A549 (cell line): ENCODE results near the gene TM4SF20. TPM values are rescaled to one million over a fixed set of nuclear protein-coding genes. Genes with fewer than 3 reads are reported as not detected.

Experiments used
- ATAC-seq, 2 experiments: fragments of 200-7000 bp in 1 of 2; fragments of >200 bp in 1 of 2; cut with Nextera tagmentation in 1 of 2; cut with Tn5 transposase in 1 of 2; 3 replicates each; pipeline versions ENCODE4 v1.8.0 to v1.9.1; 2018 to 2020; ENCODE audit warnings: mild to moderate bottlenecking in 1 of 2, moderate library complexity in 1 of 2
- CTCF ChIA-PET: fragments of 300-600 bp; sonication (Branson Sonifier 250); formaldehyde crosslinking; extraction: SDS; loops from one replicate; lab custom pipeline; 2021; ENCODE audit warnings: antibody characterized with exemption, inconsistent platforms; lab: Yijun Ruan, JAX
- POLR2A ChIA-PET: fragments of 350-600 bp; formaldehyde crosslinking; extraction: SDS; loops from one replicate; lab custom pipeline; 2021; ENCODE audit warnings: antibody characterized with exemption, inconsistent platforms; lab: Yijun Ruan, JAX
- DNase-seq, 2 experiments: peaks; one replicate each; pipeline versions ENCODE4 v3.0.0 to v3.0.0-alpha.2; 2011 to 2016; ENCODE audit warnings: low read depth in 1 of 2, low spot score in 1 of 2
- FAIRE-seq: peaks from 2 replicates; lab custom pipeline; 2011; peaks lifted over from hg19 to GRCh38; lab: Jason Lieb, UNC
- H3K27ac ChIP-seq, 2 experiments: fragments of >200 bp; sonication (Bioruptor Twin); formaldehyde crosslinking; 3 replicates each; pipeline ENCODE4 v1.5.1; 2016 to 2017
- H3K4me1 ChIP-seq: fragments of >200 bp; sonication (Bioruptor Twin); formaldehyde crosslinking; 3 replicates; pipeline ENCODE4 v1.6.1; 2016
- H3K4me2 ChIP-seq: fragments of >200 bp; sonication (Bioruptor Twin); formaldehyde crosslinking; 3 replicates; pipeline ENCODE4 v1.6.1; 2016
- H3K4me3 ChIP-seq: fragments of >200 bp; sonication (Bioruptor Twin); formaldehyde crosslinking; 3 replicates; pipeline ENCODE4 v1.5.1; 2016
- H3K9me3 ChIP-seq: fragments of >200 bp; sonication (Bioruptor Twin); formaldehyde crosslinking; 3 replicates; pipeline ENCODE4 v1.6.1; 2016
- BHLHE40 ChIP-seq: IDR thresholded peaks from 2 replicates; pipeline ENCODE4 v1.6.1; 2012; ENCODE audit warnings: low read depth, low read length, inconsistent platforms
- CBX8 ChIP-seq: fragments of 200-600 bp; sonication (generic); IDR thresholded peaks from 2 replicates; pipeline ENCODE4 v1.6.1; 2016
- CEBPB ChIP-seq, 2 experiments: fragments of >200 bp in 1 of 2; sonication (Bioruptor Twin) in 1 of 2; formaldehyde crosslinking in 1 of 2; IDR thresholded peaks; 2 replicates each; pipeline ENCODE4 v1.6.1; 2012 to 2016
- CHD4 ChIP-seq: fragments of 200-600 bp; sonication (generic); IDR thresholded peaks from 2 replicates; pipeline ENCODE4 v1.6.1; 2016; ENCODE audit warnings: antibody characterized with exemption, mild to moderate bottlenecking, borderline replicate concordance
- EHF ChIP-seq: fragments of 250-450 bp; sonication (Bioruptor Pico); IDR thresholded peaks from 2 replicates; pipeline ENCODE4 v1.5.0; 2020; ENCODE audit warnings: mild to moderate bottlenecking
- EP300 ChIP-seq, 2 experiments: fragments of >200 bp; sonication (Bioruptor Twin); formaldehyde crosslinking; IDR thresholded peaks; 2 replicates in 1 of 2; 3 replicates in 1 of 2; pipeline ENCODE4 v1.6.1; 2016 to 2017
- FOSL2 ChIP-seq, 2 experiments: fragments of 450-650 bp in 1 of 2; fragments of >200 bp in 1 of 2; sonication (Bioruptor Twin) in 1 of 2; formaldehyde crosslinking; IDR thresholded peaks; 2 replicates each; pipeline versions ENCODE4 v1.5.0 to v1.6.1; 2016 to 2020; ENCODE audit warnings: mild to moderate bottlenecking in 1 of 2, moderate library complexity in 1 of 2
- FOXS1 ChIP-seq: fragments of 250-450 bp; sonication (Bioruptor Pico); IDR thresholded peaks from 2 replicates; pipeline ENCODE4 v1.5.0; 2020; ENCODE audit warnings: mild to moderate bottlenecking, moderate library complexity
- HDAC2 ChIP-seq: fragments of 200-600 bp; sonication (generic); IDR thresholded peaks from 2 replicates; pipeline ENCODE4 v1.6.1; 2016
- HEYL ChIP-seq: fragments of 250-450 bp; sonication (Bioruptor Pico); IDR thresholded peaks from 2 replicates; pipeline ENCODE4 v1.8.0; 2021; ENCODE audit warnings: mild to moderate bottlenecking, moderate library complexity
- HOXA7 ChIP-seq: fragments of 250-450 bp; sonication (Bioruptor Pico); IDR thresholded peaks from 2 replicates; pipeline ENCODE4 v1.5.0; 2020; ENCODE audit warnings: mild to moderate bottlenecking, moderate library complexity
- HOXB13 ChIP-seq: fragments of 250-450 bp; sonication (Bioruptor Pico); IDR thresholded peaks from 2 replicates; pipeline ENCODE4 v1.5.0; 2020; ENCODE audit warnings: low read depth, mild to moderate bottlenecking, moderate library complexity
- HOXB5 ChIP-seq: fragments of 250-450 bp; sonication (Bioruptor Pico); IDR thresholded peaks from 2 replicates; pipeline ENCODE4 v1.5.0; 2020; ENCODE audit warnings: mild to moderate bottlenecking, moderate library complexity
- KDM5A ChIP-seq: fragments of 200-600 bp; sonication (generic); IDR thresholded peaks from 2 replicates; pipeline ENCODE4 v1.6.1; 2016; ENCODE audit warnings: antibody characterized with exemption, mild to moderate bottlenecking
- MAFK ChIP-seq: fragments of 450-650 bp; IDR thresholded peaks from 2 replicates; pipeline ENCODE4 v1.6.1; 2014; ENCODE audit not compliant: partially characterized antibody
- NPAS2 ChIP-seq: fragments of 250-450 bp; sonication (Bioruptor Pico); IDR thresholded peaks from 2 replicates; pipeline ENCODE4 v1.8.0; 2022; ENCODE audit warnings: mild to moderate bottlenecking, moderate library complexity, borderline replicate concordance
- POLR2A ChIP-seq: IDR thresholded peaks from 2 replicates; pipeline ENCODE4 v1.6.1; 2012; ENCODE audit warnings: mild to moderate bottlenecking, low read length
- POLR2AphosphoS2 ChIP-seq: conservative IDR thresholded peaks from 2 replicates; pipeline ENCODE4 v1.6.1; 2012; ENCODE audit warnings: low read length, improper control_type of control experiment, inconsistent platforms
- RARB ChIP-seq: fragments of 250-450 bp; sonication (Bioruptor Pico); IDR thresholded peaks from 2 replicates; pipeline ENCODE4 v1.8.0; 2021; ENCODE audit warnings: mild to moderate bottlenecking, moderate library complexity
- SMC3 ChIP-seq: fragments of >200 bp; sonication (Bioruptor Twin); formaldehyde crosslinking; IDR thresholded peaks from 3 replicates; pipeline ENCODE4 v1.6.1; 2018; ENCODE audit warnings: inconsistent platforms
- TP53 ChIP-seq: fragments of 250-450 bp; sonication (Bioruptor Pico); IDR thresholded peaks from 2 replicates; pipeline ENCODE4 v1.5.0; 2021; ENCODE audit warnings: mild to moderate bottlenecking, moderate library complexity
- ZNF302 ChIP-seq: fragments of 250-450 bp; sonication (Bioruptor Pico); IDR thresholded peaks from 2 replicates; pipeline ENCODE4 v1.9.0; 2021; ENCODE audit warnings: inconsistent platforms, mild to moderate bottlenecking, moderate library complexity
- ZSCAN20 ChIP-seq: fragments of 250-450 bp; sonication (Bioruptor Pico); IDR thresholded peaks from 2 replicates; pipeline ENCODE4 v1.8.0; 2022; ENCODE audit warnings: mild to moderate bottlenecking, moderate library complexity
- WGBS: methylation state at CpG from one replicate; pipeline ENCODE4 v1.1.6; 2017; ENCODE audit errors: missing lambda C conversion rate; 5-methylcytosine and 5-hydroxymethylcytosine counted together
- polyA plus RNA-seq, 4 experiments: library from polyadenylated mRNA; depleted of rRNA in 3 of 4; stranded (reverse); fragments of >200 nt; fragmentation: RNase III in 1 of 4; extraction: RNeasy Plus Mini Kit Qiagen cat#74134 plus additional on column Dnase treatment in 1 of 4; gene quantifications; 2 replicates in 3 of 4; 3 replicates in 1 of 4; pipeline ENCODE4 v1.2.3, GENCODE V29; 2011 to 2017
- TF ChIP-seq, protein P1 (sequence below): fragments of 250-450 bp; sonication (Bioruptor Pico); IDR thresholded peaks from 2 replicates; pipeline ENCODE4 v1.5.0; 2020; ENCODE audit warnings: low read depth, mild to moderate bottlenecking, moderate library complexity
- TF ChIP-seq, protein P2 (sequence below): IDR thresholded peaks from 2 replicates; pipeline ENCODE4 v1.6.1; 2012

Gene TM4SF20
- polyA plus RNA-seq, 2 of the 4 experiments (the other 2 are of a cell fraction) = 59.3 to 136 TPM

DNA sequence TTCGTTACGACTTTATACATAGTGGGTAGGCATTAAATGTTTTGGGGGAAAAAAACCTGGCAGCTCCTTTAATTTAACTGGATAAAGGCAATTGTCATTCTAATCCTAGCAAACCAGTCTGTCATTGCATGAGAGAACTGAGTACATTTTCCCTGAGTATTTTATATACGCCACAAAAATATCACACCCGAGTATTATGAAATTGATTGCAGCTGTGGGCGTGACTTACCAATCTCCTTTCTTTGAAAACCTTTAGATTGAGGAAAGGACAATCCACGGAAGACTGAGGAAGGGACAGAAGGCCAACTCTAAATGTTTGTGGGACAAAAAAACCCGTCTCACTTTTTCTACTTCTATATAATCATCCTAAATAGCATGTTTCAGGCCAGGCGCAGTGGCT, 9.0 kb downstream of the TM4SF20 start:
- H3K4me1 ChIP-seq = peaks cover 71% of the 10 kb centered on the region
- H3K27ac ChIP-seq = peak overlapping the region; percentile 58 to 85
- ATAC-seq = no peak
- H3K9me3 ChIP-seq = no peaks in the 10 kb centered on the region
- H3K4me2 ChIP-seq = no peak overlapping the region
- 91% methylated on average over 8 of the region's 8 CpGs for WGBS
- TF ChIP-seq TP53 (CRISPR knock-in tag) (no peak), NPAS2 (CRISPR knock-in tag) (no peak), HOXB13 (CRISPR knock-in tag) (no peak), SMC3 (no peak), EHF (no peak), CEBPB (IDR thresholded peaks at IDR 0.05) (no peak), KDM5A (no peak)
- TF ChIP-seq, protein P1, sequence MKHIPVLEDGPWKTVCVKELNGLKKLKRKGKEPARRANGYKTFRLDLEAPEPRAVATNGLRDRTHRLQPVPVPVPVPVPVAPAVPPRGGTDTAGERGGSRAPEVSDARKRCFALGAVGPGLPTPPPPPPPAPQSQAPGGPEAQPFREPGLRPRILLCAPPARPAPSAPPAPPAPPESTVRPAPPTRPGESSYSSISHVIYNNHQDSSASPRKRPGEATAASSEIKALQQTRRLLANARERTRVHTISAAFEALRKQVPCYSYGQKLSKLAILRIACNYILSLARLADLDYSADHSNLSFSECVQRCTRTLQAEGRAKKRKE (CRISPR knock-in tag) = no peak
- FAIRE-seq = no peak
- no peak for DNase-seq
- ChIA-PET CTCF (no interaction called here), POLR2A (no interaction called here)
- H3K4me3 ChIP-seq = no peak overlapping the region

DNA sequence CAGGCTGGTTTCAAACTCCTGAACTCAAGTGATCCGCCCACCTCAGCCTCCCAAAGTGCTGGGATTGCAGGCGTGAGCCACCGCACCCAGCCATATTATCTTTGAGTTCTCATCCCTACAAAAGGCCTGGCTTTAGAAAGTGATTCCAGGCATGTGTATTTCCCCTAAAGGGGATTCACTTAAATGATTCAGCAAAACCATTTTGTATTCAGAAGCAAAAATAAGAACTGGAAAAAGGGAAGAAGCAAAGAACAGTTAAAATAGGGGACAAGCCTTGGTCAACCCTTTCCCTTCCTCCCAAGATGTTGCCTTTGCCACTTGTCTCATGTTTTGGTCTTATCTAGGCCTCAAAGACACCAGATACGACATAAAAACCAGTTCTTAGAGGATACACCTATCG, 10.5 kb downstream of the TM4SF20 start:
- Histone ChIP-seq H3K4me3 (no peak overlapping the region), H3K4me2 (no peak overlapping the region), H3K4me1 (peaks cover 79% of the 10 kb centered on the region), H3K9me3 (no peaks in the 10 kb centered on the region), H3K27ac (peak overlapping the region; percentile 80 to 89)
- DNase-seq (no peak), ATAC-seq (no peak), FAIRE-seq (no peak)
- 93% methylated on average over 5 of the region's 5 CpGs for WGBS
- CTCF ChIA-PET = no interaction called here
- POLR2A ChIA-PET = no interaction called here
- no peak for TF ChIP-seq KDM5A
- TF ChIP-seq FOSL2 (IDR thresholded peaks at IDR 0.05) = no peak
- no peak for TF ChIP-seq FOSL2 (CRISPR knock-in tag; IDR thresholded peaks at IDR 0.05)
- no peak for TF ChIP-seq ZSCAN20 (CRISPR knock-in tag)
- no peak for TF ChIP-seq CBX8
- TF ChIP-seq POLR2AphosphoS2 = no peak
- no peak for TF ChIP-seq RARB (CRISPR knock-in tag)
- no peak for TF ChIP-seq HOXB5 (CRISPR knock-in tag)
- TF ChIP-seq FOXS1 (CRISPR knock-in tag) = no peak
- no peak for TF ChIP-seq HOXB13 (CRISPR knock-in tag)
- TF ChIP-seq CHD4 = no peak
- TF ChIP-seq HDAC2 = no peak
- TF ChIP-seq ZNF302 (CRISPR knock-in tag) = no peak
- TF ChIP-seq EP300 (IDR thresholded peaks at IDR 0.05) = no peak
- TF ChIP-seq, protein P2, sequence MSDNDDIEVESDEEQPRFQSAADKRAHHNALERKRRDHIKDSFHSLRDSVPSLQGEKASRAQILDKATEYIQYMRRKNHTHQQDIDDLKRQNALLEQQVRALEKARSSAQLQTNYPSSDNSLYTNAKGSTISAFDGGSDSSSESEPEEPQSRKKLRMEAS = no peak

DNA sequence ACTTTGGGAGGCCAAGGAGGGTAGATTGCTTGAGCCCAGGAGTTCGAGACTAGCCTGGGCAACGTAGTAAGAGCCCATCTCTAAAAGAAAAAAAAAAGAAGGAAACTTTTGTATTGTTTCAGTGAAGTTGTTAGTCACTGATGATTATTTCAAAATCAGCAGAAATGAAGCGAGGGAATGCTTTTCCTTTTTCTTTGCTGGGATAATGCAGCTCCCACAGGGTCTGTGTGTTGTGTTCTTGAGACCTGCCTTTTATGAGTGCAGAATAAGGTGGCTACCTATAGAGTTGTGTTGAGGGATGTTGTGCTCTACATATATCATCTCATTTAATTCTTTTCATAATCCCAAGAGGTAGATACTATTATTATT, 11.7 kb downstream of the TM4SF20 start:
- peak overlapping the region; percentile 57 for H3K4me2 ChIP-seq
- peaks cover 79% of the 10 kb centered on the region for H3K4me1 ChIP-seq
- no peak for DNase-seq
- H3K9me3 ChIP-seq = no peaks in the 10 kb centered on the region
- TF ChIP-seq, protein P1 (CRISPR knock-in tag) = no peak
- no peak for TF ChIP-seq TP53 (CRISPR knock-in tag)
- peak; percentile 61; the same call in 1 of the 2 replicates for TF ChIP-seq HEYL (CRISPR knock-in tag)
- TF ChIP-seq BHLHE40 = no peak
- peak; percentile 26 for TF ChIP-seq MAFK
- peak; percentile 68; the same call in 1 of the 2 replicates for TF ChIP-seq HOXA7
- TF ChIP-seq ZSCAN20 (CRISPR knock-in tag) = no peak
- no peak for TF ChIP-seq POLR2A
- TF ChIP-seq, all 56 proteins: peak for 3
- CTCF ChIA-PET = no interaction called here
- POLR2A ChIA-PET = interaction anchor here (0.6 to 1.2 kb wide), 4 partner anchors 10 to 135 kb away, joined by 3 to 4 read pairs (median 3); no protein-coding TSS in a partner anchor
- ATAC-seq (peak in 1 of 2 experiments; percentile 7; a peak in 3 of 6 replicates), FAIRE-seq (no peak)
- Histone ChIP-seq H3K4me3 (no peak overlapping the region), H3K27ac (peak overlapping the region; percentile 80 to 89)
- 10% methylated on average over 3 of the region's 3 CpGs for WGBS
